Right atrium auricular region (tissue), 2 donors: ENCODE results near the gene STXBP4. TPM values are rescaled to one million over a fixed set of nuclear protein-coding genes. Genes with fewer than 3 reads are reported as not detected.

Source experiments
- DNase-seq: peaks from one replicate; pipeline ENCODE4 v3.0.0-alpha.2; 2019; ENCODE audit warnings: low spot score
- H3K27ac ChIP-seq, 2 donors: fragments of 200-600 bp; sonication (generic); 1 replicate in 1 of 2; 2 replicates in 1 of 2; pipeline ENCODE4 v1.5.1; 2016 to 2019
- H3K27me3 ChIP-seq, 2 donors: fragments of 200-600 bp; sonication (generic); one replicate each; pipeline versions ENCODE4 v1.5.1 to v1.6.0; 2017 to 2019
- H3K36me3 ChIP-seq: fragments of 200-600 bp; sonication (generic); one replicate; pipeline ENCODE4 v1.5.1; 2016
- H3K4me1 ChIP-seq, 2 donors: fragments of 200-600 bp; sonication (generic); one replicate each; pipeline versions ENCODE4 v1.5.1 to v1.6.0; 2017 to 2019
- H3K4me3 ChIP-seq, 2 donors: fragments of 200-600 bp; sonication (generic); 1 replicate in 1 of 2; 2 replicates in 1 of 2; pipeline ENCODE4 v1.5.1; 2017 to 2019; ENCODE audit warnings: mild to moderate bottlenecking in 1 of 2, moderate library complexity in 1 of 2
- H3K9me3 ChIP-seq, 2 donors: fragments of 200-600 bp; sonication (generic); one replicate each; pipeline ENCODE4 v1.5.1; 2019
- total RNA-seq, 2 donors: library from RNA; depleted of rRNA; stranded (reverse); fragments of >200 nt; gene quantifications; one replicate each; pipeline ENCODE4 v1.1.0, GENCODE V29; 2016
- TF ChIP-seq, protein P1 (sequence below), 2 donors: fragments of 200-600 bp; sonication (generic); IDR thresholded peaks; one replicate each; pipeline ENCODE4 v1.5.1; 2019; ENCODE audit warnings: antibody characterized with exemption in 2 of 2

The STXBP4 gene
- total RNA-seq, 2 donors from 2014 or later, result 3.9 to 17.1 TPM

- Histone ChIP-seq H3K27ac (no peak overlapping the region), H3K36me3 (no peaks in the 10 kb centered on the region), H3K9me3 (no peaks in the 10 kb centered on the region), H3K4me3 (no peak overlapping the region), H3K27me3 (no peaks in the 10 kb centered on the region), H3K4me1 (no peaks in the 10 kb centered on the region)
- TF ChIP-seq, protein P1, sequence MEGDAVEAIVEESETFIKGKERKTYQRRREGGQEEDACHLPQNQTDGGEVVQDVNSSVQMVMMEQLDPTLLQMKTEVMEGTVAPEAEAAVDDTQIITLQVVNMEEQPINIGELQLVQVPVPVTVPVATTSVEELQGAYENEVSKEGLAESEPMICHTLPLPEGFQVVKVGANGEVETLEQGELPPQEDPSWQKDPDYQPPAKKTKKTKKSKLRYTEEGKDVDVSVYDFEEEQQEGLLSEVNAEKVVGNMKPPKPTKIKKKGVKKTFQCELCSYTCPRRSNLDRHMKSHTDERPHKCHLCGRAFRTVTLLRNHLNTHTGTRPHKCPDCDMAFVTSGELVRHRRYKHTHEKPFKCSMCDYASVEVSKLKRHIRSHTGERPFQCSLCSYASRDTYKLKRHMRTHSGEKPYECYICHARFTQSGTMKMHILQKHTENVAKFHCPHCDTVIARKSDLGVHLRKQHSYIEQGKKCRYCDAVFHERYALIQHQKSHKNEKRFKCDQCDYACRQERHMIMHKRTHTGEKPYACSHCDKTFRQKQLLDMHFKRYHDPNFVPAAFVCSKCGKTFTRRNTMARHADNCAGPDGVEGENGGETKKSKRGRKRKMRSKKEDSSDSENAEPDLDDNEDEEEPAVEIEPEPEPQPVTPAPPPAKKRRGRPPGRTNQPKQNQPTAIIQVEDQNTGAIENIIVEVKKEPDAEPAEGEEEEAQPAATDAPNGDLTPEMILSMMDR (IDR thresholded peaks at IDR 0.05), result no peak
- DNase-seq, result no peak
These were observed 207.3 kb downstream of the STXBP4 start for GRCh38 chr17:55175788-55176427.

DNA sequence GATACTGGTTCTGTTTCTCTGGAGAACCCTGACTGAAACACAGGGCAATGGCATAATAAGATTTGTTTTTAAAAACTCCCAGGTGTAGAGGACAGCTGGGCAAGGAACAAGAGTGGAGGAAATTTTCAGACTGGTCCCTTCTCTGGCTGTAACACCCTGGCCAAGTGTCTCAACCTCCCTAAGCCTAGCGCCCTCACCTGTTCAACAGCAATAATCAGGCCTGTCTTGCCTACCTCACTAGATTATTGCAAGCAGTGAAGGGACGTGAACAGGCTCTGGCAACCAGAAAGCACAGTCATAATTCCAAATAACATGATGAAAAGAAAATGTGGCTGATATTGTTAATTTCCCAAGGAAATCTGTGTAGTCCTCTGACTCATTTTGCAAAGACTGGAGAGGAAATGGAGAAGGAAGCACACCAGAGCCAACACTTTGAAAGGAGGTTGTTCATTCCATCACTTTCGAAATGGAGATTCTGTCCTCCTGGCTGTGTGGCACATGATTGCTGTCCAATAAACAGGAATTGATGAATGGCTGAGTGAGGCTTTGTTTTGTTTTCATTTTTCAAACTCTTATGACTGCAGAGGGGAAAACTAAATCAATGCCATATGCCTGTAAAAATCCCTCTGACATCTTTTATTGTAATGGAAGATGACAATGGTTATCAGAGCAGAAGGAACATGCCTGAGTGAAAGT is 208.7 kb downstream of the STXBP4 start:
- Histone ChIP-seq H3K36me3 (no peaks in the 10 kb centered on the region), H3K4me1 (no peaks in the 10 kb centered on the region), H3K9me3 (peaks cover 0 to 2% of the 10 kb centered on the region in 2 donors), H3K4me3 (no peak overlapping the region), H3K27me3 (no peaks in the 10 kb centered on the region), H3K27ac (no peak overlapping the region)
- TF ChIP-seq, protein P1 (IDR thresholded peaks at IDR 0.05), result no peak
- no peak for DNase-seq

DNA sequence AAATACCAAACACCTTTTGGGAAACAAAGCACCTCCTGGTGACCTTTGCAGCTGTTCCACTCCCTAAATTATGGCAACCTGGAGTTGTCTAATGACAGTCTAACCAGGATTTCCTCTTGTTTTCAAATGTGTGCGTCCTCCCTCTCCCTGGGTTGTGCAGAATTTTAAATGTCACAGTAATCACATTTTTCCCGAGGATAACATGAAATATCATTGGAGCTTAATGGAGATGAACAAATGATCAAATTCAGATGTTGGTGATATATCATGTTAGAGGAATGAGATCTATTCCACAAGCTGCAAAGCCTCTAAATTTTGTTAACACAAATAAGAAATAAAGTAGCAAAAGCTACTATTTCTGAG is 209.3 kb downstream of the STXBP4 start:
- Histone ChIP-seq H3K4me1 (no peaks in the 10 kb centered on the region), H3K27ac (no peak overlapping the region), H3K4me3 (no peak overlapping the region), H3K27me3 (no peaks in the 10 kb centered on the region), H3K36me3 (no peaks in the 10 kb centered on the region), H3K9me3 (peaks cover 0 to 7% of the 10 kb centered on the region in 2 donors)
- no peak for DNase-seq
- TF ChIP-seq, protein P1 (IDR thresholded peaks at IDR 0.05), result no peak

DNA sequence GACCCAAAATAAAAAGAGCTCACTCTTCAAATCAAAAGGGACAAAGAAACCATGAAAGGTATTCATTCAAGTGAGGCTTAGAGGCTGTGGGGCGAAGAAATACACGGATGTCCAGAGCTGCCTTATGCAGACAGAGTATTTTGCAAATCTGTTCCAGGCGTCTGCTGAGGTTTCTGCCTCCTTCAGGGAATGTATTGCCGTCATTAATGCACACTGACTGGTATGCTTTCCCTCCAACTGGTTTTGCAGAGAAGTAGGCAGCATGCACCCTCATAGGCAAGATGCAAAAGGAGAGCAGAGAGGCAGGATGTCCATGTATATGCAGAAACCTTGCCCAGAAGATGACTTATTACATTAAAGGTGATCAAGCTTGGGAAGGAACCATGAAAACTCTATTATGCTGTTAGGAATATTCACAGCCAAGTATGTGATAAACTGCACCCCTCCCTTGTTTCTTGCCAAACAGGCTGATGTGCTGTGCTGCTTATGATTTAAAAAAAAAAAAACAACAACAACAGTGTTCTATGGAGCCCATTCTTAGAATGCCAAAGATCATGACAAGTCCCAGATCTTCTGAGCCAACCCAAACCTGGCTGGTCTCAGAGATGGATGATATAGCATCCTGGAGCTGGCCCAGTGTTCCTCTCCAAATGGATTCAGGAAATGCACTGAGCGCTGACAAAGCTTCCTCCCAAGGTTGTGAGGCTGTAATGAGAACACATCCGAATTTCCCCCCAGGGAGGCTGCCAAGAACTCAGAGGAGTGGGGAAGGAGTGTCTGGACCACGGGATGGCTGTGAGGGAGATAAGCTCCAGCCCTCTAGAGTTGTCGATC is 218.6 kb downstream of the STXBP4 start:
- DNase-seq, result no peak
- TF ChIP-seq, protein P1 (IDR thresholded peaks at IDR 0.05), result no peak
- no peaks in the 10 kb centered on the region for H3K4me1 ChIP-seq
- H3K27ac ChIP-seq, result no peak overlapping the region
- H3K4me3 ChIP-seq, result no peak overlapping the region
- H3K27me3 ChIP-seq, result no peaks in the 10 kb centered on the region
- no peaks in the 10 kb centered on the region for H3K36me3 ChIP-seq
- peaks cover 0 to 7% of the 10 kb centered on the region in 2 donors for H3K9me3 ChIP-seq

DNA sequence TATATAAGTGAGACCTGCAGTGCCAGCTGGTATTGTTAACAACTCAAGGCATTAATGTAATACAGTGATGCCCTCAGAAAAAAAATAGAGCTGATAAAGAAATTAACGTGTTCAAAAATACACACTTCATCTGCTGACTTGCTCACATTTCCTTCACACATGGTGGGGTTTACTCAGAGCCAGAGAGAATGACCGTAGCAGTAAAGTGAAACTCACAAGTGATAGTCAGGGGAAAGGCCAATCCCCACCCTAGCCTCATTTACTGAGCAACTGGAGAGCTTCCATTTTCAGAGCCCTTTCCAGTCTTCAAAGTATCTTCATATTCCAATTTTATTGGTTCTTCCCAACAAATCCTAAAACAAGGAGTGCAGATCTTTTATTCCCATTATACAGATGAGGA is 222.2 kb downstream of the STXBP4 start:
- TF ChIP-seq, protein P1 (IDR thresholded peaks at IDR 0.05), result no peak
- Histone ChIP-seq H3K9me3 (no peaks in the 10 kb centered on the region), H3K27ac (no peak overlapping the region)

More for the DNA sequence above, 222.2 kb downstream of the STXBP4 start:
- DNase-seq, result no peak
- Histone ChIP-seq H3K4me3 (no peak overlapping the region), H3K4me1 (no peaks in the 10 kb centered on the region), H3K27me3 (no peaks in the 10 kb centered on the region), H3K36me3 (no peaks in the 10 kb centered on the region)
